GM08714 (cell line): Measurements from ENCODE around the gene SRBD1.

Source experiments
- H3K4me3 ChIP-seq: fragments of 200-500 bp; sonication (Bioruptor generic); 2 replicates; pipeline ENCODE4 v1.5.1; 2014; ENCODE audit warnings: mild to moderate bottlenecking, low read length, inconsistent platforms
- ZNF274 ChIP-seq: IDR thresholded peaks from 2 replicates; pipeline ENCODE4 v1.6.1; 2012; ENCODE audit warnings: mild to moderate bottlenecking, low read depth, low read length

The SRBD1 gene

GRCh38 chr2:45595721-45596435 lies 15.2 kb downstream of the SRBD1 start:
- no peak for TF ChIP-seq ZNF274

GRCh38 chr2:45591073-45591472 lies 20.0 kb downstream of the SRBD1 start:
- no peak for TF ChIP-seq ZNF274
- no peak overlapping the region for H3K4me3 ChIP-seq

More at GRCh38 chr2:45595721-45596435, 15.2 kb downstream of the SRBD1 start:
- no peak overlapping the region for H3K4me3 ChIP-seq

GRCh38 chr2:45588158-45588829 lies 22.8 kb downstream of the SRBD1 start:
- TF ChIP-seq ZNF274: no peak
- H3K4me3 ChIP-seq: no peak overlapping the region

- no peak overlapping the region for H3K4me3 ChIP-seq
- no peak for TF ChIP-seq ZNF274
Observed at GRCh38 chr2:45586600-45586999, 24.5 kb downstream of the SRBD1 start.

GRCh38 chr2:45585267-45585861 lies 25.7 kb downstream of the SRBD1 start:
- no peak overlapping the region for H3K4me3 ChIP-seq
- no peak for TF ChIP-seq ZNF274

GRCh38 chr2:45583977-45584376 lies 27.1 kb downstream of the SRBD1 start:
- H3K4me3 ChIP-seq: no peak overlapping the region
- TF ChIP-seq ZNF274: no peak

- TF ChIP-seq ZNF274: no peak
- no peak overlapping the region for H3K4me3 ChIP-seq
Observed at GRCh38 chr2:45582522-45582921, 28.5 kb downstream of the SRBD1 start.

GRCh38 chr2:45578056-45578843 lies 32.8 kb downstream of the SRBD1 start:
- H3K4me3 ChIP-seq: no peak overlapping the region
- no peak for TF ChIP-seq ZNF274

- TF ChIP-seq ZNF274: no peak
- H3K4me3 ChIP-seq: no peak overlapping the region
Observed at GRCh38 chr2:45577441-45577840, 33.6 kb downstream of the SRBD1 start.

- no peak overlapping the region for H3K4me3 ChIP-seq
- TF ChIP-seq ZNF274: no peak
Observed at GRCh38 chr2:45575881-45576280, 35.2 kb downstream of the SRBD1 start.

GRCh38 chr2:45572979-45573378 lies 38.1 kb downstream of the SRBD1 start:
- H3K4me3 ChIP-seq: no peak overlapping the region
- TF ChIP-seq ZNF274: no peak

GRCh38 chr2:45571940-45572339 lies 39.1 kb downstream of the SRBD1 start:
- no peak for TF ChIP-seq ZNF274
- H3K4me3 ChIP-seq: no peak overlapping the region

- H3K4me3 ChIP-seq: no peak overlapping the region
- TF ChIP-seq ZNF274: no peak
Observed at GRCh38 chr2:45570671-45571334, 40.3 kb downstream of the SRBD1 start.

GRCh38 chr2:45568935-45569334 lies 42.1 kb downstream of the SRBD1 start:
- H3K4me3 ChIP-seq: no peak overlapping the region
- TF ChIP-seq ZNF274: no peak
